Nephron (organoid): ENCODE measurements around the gene MMP14.

Experiments
- H3K27ac Mint-ChIP-seq, 3 experiments: 2 replicates each; pipeline ENCODE4 v1.8.0; 2020; ENCODE audit warnings: mixed read lengths in 3 of 3, mild to moderate bottlenecking in 2 of 3, moderate library complexity in 1 of 3
- H3K27me3 Mint-ChIP-seq: 2 replicates; pipeline ENCODE4 v1.8.0; 2021; ENCODE audit warnings: low read depth, mild to moderate bottlenecking, moderate library complexity, mixed read lengths
- H3K36me3 Mint-ChIP-seq: 2 replicates; pipeline ENCODE4 v1.8.0; 2020; ENCODE audit warnings: low read depth, mixed read lengths
- H3K4me1 Mint-ChIP-seq: 2 replicates; pipeline ENCODE4 v1.8.0; 2020; ENCODE audit warnings: mixed read lengths
- H3K4me3 Mint-ChIP-seq, 3 experiments: 2 replicates each; pipeline ENCODE4 v1.8.0; 2020; ENCODE audit warnings: mild to moderate bottlenecking in 3 of 3, mixed read lengths in 3 of 3, moderate library complexity in 2 of 3
- H3K9me3 Mint-ChIP-seq: 2 replicates; pipeline ENCODE4 v1.8.0; 2020; ENCODE audit warnings: mixed read lengths
- TF ChIP-seq, protein P1 (sequence below), 3 experiments: fragments of 200-600 bp; sonication (generic); IDR thresholded peaks; one replicate each; pipeline ENCODE4 v1.5.0; 2021; ENCODE audit warnings: antibody characterized with exemption in 3 of 3; ENCODE audit not compliant: unreplicated experiment in 3 of 3

MMP14 gene

GRCh38 chr14:22870811-22871223 lies 34.4 kb downstream of the MMP14 start:
- peaks cover 13% of the 10 kb centered on the region for H3K4me1 Mint-ChIP-seq
- H3K4me3 Mint-ChIP-seq, result peak overlapping the region; percentile 92 to 98 (median 97)
- H3K27ac Mint-ChIP-seq, result peak overlapping the region; percentile 89 to 98 (median 98)
- peaks cover 12% of the 10 kb centered on the region for H3K36me3 Mint-ChIP-seq
- TF ChIP-seq, protein P1, sequence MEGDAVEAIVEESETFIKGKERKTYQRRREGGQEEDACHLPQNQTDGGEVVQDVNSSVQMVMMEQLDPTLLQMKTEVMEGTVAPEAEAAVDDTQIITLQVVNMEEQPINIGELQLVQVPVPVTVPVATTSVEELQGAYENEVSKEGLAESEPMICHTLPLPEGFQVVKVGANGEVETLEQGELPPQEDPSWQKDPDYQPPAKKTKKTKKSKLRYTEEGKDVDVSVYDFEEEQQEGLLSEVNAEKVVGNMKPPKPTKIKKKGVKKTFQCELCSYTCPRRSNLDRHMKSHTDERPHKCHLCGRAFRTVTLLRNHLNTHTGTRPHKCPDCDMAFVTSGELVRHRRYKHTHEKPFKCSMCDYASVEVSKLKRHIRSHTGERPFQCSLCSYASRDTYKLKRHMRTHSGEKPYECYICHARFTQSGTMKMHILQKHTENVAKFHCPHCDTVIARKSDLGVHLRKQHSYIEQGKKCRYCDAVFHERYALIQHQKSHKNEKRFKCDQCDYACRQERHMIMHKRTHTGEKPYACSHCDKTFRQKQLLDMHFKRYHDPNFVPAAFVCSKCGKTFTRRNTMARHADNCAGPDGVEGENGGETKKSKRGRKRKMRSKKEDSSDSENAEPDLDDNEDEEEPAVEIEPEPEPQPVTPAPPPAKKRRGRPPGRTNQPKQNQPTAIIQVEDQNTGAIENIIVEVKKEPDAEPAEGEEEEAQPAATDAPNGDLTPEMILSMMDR (IDR thresholded peaks at IDR 0.05; ENCODE audit: unreplicated experiment in 3 of 3), result no peak
- no peaks in the 10 kb centered on the region for H3K9me3 Mint-ChIP-seq
- no peaks in the 10 kb centered on the region for H3K27me3 Mint-ChIP-seq

DNA sequence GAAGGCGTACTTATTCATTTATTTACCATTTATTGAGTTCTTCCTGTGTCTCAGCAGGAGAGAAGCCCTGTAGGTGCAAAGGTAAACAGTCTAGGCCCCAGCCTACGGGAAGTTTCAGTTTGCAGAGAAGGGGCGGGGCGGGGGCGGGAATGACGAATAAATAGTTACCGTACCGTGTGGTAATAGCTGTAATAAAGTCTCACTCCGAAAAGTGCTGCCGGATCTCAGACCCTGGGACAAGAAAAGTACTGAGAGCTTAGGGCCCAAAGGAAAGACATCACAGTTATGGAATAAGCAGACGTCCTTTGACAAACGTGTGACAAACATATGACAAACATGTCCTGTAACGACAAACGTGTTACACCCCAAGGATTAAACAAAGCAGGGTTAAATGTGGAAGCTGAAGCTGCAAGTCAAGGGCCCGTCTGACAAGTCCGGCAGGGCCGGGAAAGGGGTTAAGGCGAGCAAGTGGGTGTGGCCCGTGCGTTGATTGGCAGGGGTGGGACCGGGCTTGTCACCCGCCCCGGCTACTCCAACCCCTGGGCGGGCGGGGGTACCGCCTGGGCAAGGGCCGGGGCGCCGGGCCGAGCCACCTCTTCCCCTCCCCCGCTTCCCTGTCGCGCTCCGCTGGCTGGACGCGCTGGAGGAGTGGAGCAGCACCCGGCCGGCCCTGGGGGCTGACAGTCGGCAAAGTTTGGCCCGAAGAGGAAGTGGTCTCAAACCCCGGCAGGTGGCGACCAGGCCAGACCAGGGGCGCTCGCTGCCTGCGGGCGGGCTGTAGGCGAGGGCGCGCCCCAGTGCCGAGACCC lies 35.0 kb downstream of the MMP14 start, which contains the start of gene LRP10:
Gene LRP10 (plus strand): TSS at position 517 of the 809 bp plus-strand sequence. CDS start 564 bp downstream, outside the sequence.
- H3K4me3 Mint-ChIP-seq, result peak within 1 kb of the TSS; percentile 92 to 98 (median 97)
- H3K4me1 Mint-ChIP-seq, result peaks cover 13% of the 10 kb centered on the region
- peak within 1 kb of the TSS; percentile 89 to 98 (median 98) for H3K27ac Mint-ChIP-seq
- H3K36me3 Mint-ChIP-seq, result peaks cover 16% of the 10 kb centered on the region
- no peaks in the 10 kb centered on the region for H3K9me3 Mint-ChIP-seq
- TF ChIP-seq, protein P1 (IDR thresholded peaks at IDR 0.05; ENCODE audit: unreplicated experiment in 3 of 3), result no peak
- H3K27me3 Mint-ChIP-seq, result no peaks in the 10 kb centered on the region

DNA sequence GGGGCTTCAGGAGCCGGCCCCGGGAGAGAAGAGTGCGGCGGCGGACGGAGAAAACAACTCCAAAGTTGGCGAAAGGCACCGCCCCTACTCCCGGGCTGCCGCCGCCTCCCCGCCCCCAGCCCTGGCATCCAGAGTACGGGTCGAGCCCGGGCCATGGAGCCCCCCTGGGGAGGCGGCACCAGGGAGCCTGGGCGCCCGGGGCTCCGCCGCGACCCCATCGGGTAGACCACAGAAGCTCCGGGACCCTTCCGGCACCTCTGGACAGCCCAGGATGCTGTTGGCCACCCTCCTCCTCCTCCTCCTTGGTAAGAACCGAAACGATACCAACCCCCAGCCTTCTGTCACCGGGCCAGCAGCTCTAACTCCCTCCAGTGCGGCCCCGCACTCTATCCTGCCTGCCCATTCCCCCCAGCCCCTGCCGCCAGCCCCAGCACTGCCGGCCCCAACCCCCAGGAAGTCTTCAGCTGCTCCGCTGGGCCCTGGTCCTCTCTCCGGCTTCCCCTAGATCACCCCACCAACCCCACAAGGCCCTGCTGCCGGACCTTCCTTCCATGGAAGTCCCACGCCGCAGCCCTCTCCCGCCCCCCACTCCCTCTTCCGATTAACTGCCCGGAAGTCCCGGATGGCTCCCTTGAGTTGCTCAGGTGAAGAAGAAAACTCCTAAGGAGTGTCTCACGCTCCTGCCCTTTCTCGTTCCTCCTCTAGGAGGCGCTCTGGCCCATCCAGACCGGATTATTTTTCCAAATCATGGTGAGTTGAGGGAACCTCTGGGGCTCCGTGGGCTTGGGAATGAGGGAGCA lies 35.8 kb downstream of the MMP14 start:
- Mint-ChIP-seq H3K4me3 (peak overlapping the region; percentile 92 to 98 (median 97)), H3K9me3 (no peaks in the 10 kb centered on the region), H3K27ac (peak overlapping the region; percentile 78 to 98 (median 86)), H3K27me3 (no peaks in the 10 kb centered on the region), H3K36me3 (peaks cover 16% of the 10 kb centered on the region), H3K4me1 (peaks cover 13% of the 10 kb centered on the region)
- TF ChIP-seq, protein P1 (IDR thresholded peaks at IDR 0.05; ENCODE audit: unreplicated experiment in 3 of 3), result peak; percentile 84 to 92 (median 87)

- Mint-ChIP-seq H3K27ac (peak overlapping the region; percentile 78 to 90 (median 86)), H3K9me3 (no peaks in the 10 kb centered on the region), H3K4me3 (peak overlapping the region; percentile 82 to 90 (median 88)), H3K36me3 (peaks cover 22% of the 10 kb centered on the region), H3K4me1 (peaks cover 13% of the 10 kb centered on the region), H3K27me3 (no peaks in the 10 kb centered on the region)
- TF ChIP-seq, protein P1 (IDR thresholded peaks at IDR 0.05; ENCODE audit: unreplicated experiment in 3 of 3), result peak in 1 of 3 experiments; percentile 4
Measured at GRCh38 chr14:22872833-22873520, 36.6 kb downstream of the MMP14 start.

DNA sequence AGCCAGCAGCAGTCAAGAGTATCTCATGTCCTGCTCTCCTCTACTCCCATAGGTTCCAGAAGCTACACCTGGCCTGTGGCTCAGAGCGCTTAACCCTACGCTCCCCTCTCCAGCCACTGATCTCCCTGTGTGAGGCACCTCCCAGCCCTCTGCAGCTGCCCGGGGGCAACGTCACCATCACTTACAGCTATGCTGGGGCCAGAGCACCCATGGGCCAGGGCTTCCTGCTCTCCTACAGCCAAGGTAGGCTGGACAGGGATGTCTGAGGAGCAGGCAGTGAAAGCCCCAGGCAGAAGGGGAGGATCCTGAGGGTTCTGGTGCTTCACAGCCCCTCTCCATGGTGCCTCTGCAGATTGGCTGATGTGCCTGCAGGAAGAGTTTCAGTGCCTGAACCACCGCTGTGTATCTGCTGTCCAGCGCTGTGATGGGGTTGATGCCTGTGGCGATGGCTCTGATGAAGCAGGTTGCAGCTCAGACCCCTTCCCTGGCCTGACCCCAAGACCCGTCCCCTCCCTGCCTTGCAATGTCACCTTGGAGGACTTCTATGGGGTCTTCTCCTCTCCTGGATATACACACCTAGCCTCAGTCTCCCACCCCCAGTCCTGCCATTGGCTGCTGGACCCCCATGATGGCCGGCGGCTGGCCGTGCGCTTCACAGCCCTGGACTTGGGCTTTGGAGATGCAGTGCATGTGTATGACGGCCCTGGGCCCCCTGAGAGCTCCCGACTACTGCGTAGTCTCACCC lies 38.8 kb downstream of the MMP14 start:
- Mint-ChIP-seq H3K4me1 (peaks cover 13% of the 10 kb centered on the region), H3K4me3 (no peak overlapping the region), H3K27me3 (no peaks in the 10 kb centered on the region), H3K9me3 (no peaks in the 10 kb centered on the region), H3K36me3 (peaks cover 28% of the 10 kb centered on the region), H3K27ac (no peak overlapping the region)
- TF ChIP-seq, protein P1 (IDR thresholded peaks at IDR 0.05; ENCODE audit: unreplicated experiment in 3 of 3), result no peak
